ENCODE results near the gene LCT.

LCT gene

DNA sequence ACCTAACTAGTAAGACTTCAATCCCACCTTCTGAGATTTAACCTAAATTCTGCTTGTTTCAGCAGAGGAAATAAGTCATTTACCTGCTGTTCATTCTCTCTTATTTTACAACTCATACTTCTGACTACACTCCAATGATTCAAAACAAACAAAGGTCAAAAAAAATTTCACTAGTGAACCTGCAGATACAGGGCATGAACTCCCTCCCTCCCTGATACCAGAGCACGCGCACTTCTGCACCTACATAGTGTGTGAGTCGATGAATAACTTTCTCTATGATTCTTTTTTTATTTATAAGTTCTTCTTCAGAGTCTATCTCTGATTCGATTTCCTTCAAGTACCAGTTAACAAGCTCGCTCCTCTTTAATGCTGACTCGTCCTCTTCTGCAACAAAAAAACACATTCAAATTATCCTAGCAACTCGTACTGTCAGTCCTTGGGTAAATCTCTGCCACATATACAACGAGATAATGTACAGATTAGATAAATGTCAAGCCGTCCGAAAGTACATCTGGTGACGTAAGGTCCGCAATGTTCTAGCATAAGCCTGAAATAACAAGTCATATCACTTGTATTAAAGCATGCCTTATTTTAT lies 7.4 kb upstream of the LCT start:
- Histone ChIP-seq H4K20me1 (ENCODE audit: insufficient read depth, low read length) (peaks cover 17% of the 10 kb centered on the region), H3K79me2 (ENCODE audit: low read length) (0 out of 2 replicates have a peak, but pooled peaks cover 2% of the 10 kb centered on the region), H3K27ac (ENCODE audit: low read length) (no peak overlapping the region), H3K4me1 (ENCODE audit: low read length) (no peaks in the 10 kb centered on the region), H2AFZ (ENCODE audit: low read depth, low read length) (no peak overlapping the region), H3K9ac (ENCODE audit: low read length) (no peak overlapping the region), H3K4me3 (ENCODE audit: low read length) (no peak overlapping the region), H3K4me2 (ENCODE audit: low read length) (no peak overlapping the region), H3K36me3 (replicated peaks; ENCODE audit: low read depth, low read length) (peaks cover 68% of the 10 kb centered on the region), H3K9me3 (ENCODE audit: insufficient read depth, low read length) (no peaks in the 10 kb centered on the region), H3K27me3 (ENCODE audit: low read depth, low read length) (no peaks in the 10 kb centered on the region)
- TF ChIP-seq EZH2phosphoT487 (IDR thresholded peaks at IDR 0.05; ENCODE audit: low read depth), result no peak
- TF ChIP-seq, protein P1, sequence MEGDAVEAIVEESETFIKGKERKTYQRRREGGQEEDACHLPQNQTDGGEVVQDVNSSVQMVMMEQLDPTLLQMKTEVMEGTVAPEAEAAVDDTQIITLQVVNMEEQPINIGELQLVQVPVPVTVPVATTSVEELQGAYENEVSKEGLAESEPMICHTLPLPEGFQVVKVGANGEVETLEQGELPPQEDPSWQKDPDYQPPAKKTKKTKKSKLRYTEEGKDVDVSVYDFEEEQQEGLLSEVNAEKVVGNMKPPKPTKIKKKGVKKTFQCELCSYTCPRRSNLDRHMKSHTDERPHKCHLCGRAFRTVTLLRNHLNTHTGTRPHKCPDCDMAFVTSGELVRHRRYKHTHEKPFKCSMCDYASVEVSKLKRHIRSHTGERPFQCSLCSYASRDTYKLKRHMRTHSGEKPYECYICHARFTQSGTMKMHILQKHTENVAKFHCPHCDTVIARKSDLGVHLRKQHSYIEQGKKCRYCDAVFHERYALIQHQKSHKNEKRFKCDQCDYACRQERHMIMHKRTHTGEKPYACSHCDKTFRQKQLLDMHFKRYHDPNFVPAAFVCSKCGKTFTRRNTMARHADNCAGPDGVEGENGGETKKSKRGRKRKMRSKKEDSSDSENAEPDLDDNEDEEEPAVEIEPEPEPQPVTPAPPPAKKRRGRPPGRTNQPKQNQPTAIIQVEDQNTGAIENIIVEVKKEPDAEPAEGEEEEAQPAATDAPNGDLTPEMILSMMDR (IDR thresholded peaks at IDR 0.05; ENCODE audit: low read depth, low read length), result no peak

DNA sequence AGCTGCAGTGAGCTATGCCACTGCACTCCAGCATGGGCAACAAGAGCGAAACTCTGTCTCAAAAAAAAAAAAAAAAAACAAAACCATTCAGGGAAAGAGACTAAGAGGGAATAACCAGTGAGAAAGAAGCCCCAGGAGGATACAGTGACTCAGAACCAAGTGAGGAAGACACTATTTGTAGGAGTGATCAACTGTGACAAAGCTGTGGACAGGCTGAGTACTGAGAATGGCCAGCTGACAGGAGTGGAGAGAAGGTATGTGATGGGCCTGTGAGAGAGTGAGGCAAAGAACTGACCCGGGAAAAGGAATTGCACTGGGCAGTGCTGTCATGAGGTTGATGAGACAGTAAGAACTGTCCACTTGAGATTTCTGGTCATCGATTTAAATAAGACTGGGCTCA lies 6.7 kb upstream of the LCT start:
- Histone ChIP-seq H3K4me3 (ENCODE audit: low read length) (no peak overlapping the region), H3K9me3 (ENCODE audit: insufficient read depth, low read length) (no peaks in the 10 kb centered on the region), H3K4me2 (ENCODE audit: low read length) (no peak overlapping the region), H3K36me3 (replicated peaks; ENCODE audit: low read depth, low read length) (peaks cover 62% of the 10 kb centered on the region), H3K27ac (ENCODE audit: low read length) (no peak overlapping the region), H2AFZ (ENCODE audit: low read depth, low read length) (no peak overlapping the region), H3K79me2 (ENCODE audit: low read length) (no peaks in the 10 kb centered on the region), H4K20me1 (ENCODE audit: insufficient read depth, low read length) (peaks cover 16% of the 10 kb centered on the region), H3K4me1 (ENCODE audit: low read length) (no peaks in the 10 kb centered on the region), H3K9ac (ENCODE audit: low read length) (no peak overlapping the region), H3K27me3 (ENCODE audit: low read depth, low read length) (no peaks in the 10 kb centered on the region)
- TF ChIP-seq, protein P1 (IDR thresholded peaks at IDR 0.05; ENCODE audit: low read depth, low read length), result no peak
- TF ChIP-seq EZH2phosphoT487 (IDR thresholded peaks at IDR 0.05; ENCODE audit: low read depth), result no peak

DNA sequence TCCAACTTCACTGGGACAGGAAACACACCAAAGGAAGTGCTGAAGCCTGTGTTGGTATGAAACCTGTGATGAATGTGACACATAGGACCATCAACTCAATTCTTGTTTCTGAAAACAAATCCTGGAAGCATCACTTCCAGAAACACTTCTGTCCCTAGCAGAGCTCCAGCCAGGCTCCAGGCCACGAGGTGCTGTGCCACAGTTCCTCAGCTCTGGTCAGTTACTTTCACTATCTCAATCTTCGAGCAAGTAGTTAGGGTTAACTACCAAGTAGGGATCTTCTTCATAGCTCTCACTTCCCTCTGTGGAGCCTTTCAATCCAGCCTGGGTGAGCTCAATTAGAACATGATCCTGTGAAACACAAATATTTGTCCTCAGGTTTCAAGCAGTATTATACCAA lies 3.6 kb upstream of the LCT start:
- Histone ChIP-seq H3K79me2 (ENCODE audit: low read length) (no peaks in the 10 kb centered on the region), H3K4me1 (ENCODE audit: low read length) (no peaks in the 10 kb centered on the region), H3K4me2 (ENCODE audit: low read length) (no peak overlapping the region), H2AFZ (ENCODE audit: low read depth, low read length) (no peak overlapping the region), H3K36me3 (replicated peaks; ENCODE audit: low read depth, low read length) (peaks cover 50% of the 10 kb centered on the region), H3K9ac (ENCODE audit: low read length) (no peak overlapping the region), H4K20me1 (ENCODE audit: insufficient read depth, low read length) (peaks cover 16% of the 10 kb centered on the region; the same call in 1 of the 2 replicates), H3K9me3 (ENCODE audit: insufficient read depth, low read length) (no peaks in the 10 kb centered on the region), H3K27me3 (ENCODE audit: low read depth, low read length) (no peaks in the 10 kb centered on the region), H3K27ac (ENCODE audit: low read length) (no peak overlapping the region), H3K4me3 (ENCODE audit: low read length) (no peak overlapping the region)
- TF ChIP-seq, protein P1 (IDR thresholded peaks at IDR 0.05; ENCODE audit: low read depth, low read length), result no peak
- TF ChIP-seq EZH2phosphoT487 (IDR thresholded peaks at IDR 0.05; ENCODE audit: low read depth), result no peak

DNA sequence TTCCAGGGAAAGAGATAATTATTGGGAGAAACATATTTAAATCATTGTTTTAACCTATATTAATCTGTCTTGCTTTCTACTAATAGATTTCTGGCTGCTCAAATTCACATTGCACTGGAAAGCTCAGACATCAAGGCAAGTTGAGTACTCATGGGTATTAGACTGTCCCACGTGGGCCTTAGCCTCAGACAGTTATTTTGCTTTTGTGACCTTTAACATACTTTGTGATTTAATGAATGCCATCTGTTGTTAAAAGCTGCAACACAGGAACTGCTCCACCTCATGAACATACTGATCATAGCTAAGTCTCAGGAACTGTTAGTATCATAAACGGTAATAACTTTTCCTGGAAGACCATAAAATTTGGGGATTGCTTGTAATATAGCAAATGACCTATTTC lies 2.7 kb upstream of the LCT start:
- Histone ChIP-seq H3K79me2 (ENCODE audit: low read length) (no peaks in the 10 kb centered on the region), H4K20me1 (ENCODE audit: insufficient read depth, low read length) (0 out of 2 replicates have a peak, but pooled peaks cover 11% of the 10 kb centered on the region), H3K4me3 (ENCODE audit: low read length) (no peak overlapping the region), H3K27ac (ENCODE audit: low read length) (no peak overlapping the region), H3K27me3 (ENCODE audit: low read depth, low read length) (no peaks in the 10 kb centered on the region), H3K36me3 (replicated peaks; ENCODE audit: low read depth, low read length) (peaks cover 41% of the 10 kb centered on the region), H3K4me2 (ENCODE audit: low read length) (no peak overlapping the region), H3K9ac (ENCODE audit: low read length) (no peak overlapping the region), H3K4me1 (ENCODE audit: low read length) (no peaks in the 10 kb centered on the region), H3K9me3 (ENCODE audit: insufficient read depth, low read length) (no peaks in the 10 kb centered on the region), H2AFZ (ENCODE audit: low read depth, low read length) (no peak overlapping the region)
- TF ChIP-seq, protein P1 (IDR thresholded peaks at IDR 0.05; ENCODE audit: low read depth, low read length), result no peak
- no peak for TF ChIP-seq EZH2phosphoT487 (IDR thresholded peaks at IDR 0.05; ENCODE audit: low read depth)
